Medulla oblongata (tissue), 1 donor: ENCODE results near the gene PRKCB.
A peak's percentile ranks its signal among the peaks of the same experiment; 100 is the strongest.

Experiments used
- DNase-seq: peaks from one replicate; pipeline ENCODE4 v3.0.0-alpha.2; 2015; ENCODE audit errors: extremely low spot score

PRKCB gene

DNA sequence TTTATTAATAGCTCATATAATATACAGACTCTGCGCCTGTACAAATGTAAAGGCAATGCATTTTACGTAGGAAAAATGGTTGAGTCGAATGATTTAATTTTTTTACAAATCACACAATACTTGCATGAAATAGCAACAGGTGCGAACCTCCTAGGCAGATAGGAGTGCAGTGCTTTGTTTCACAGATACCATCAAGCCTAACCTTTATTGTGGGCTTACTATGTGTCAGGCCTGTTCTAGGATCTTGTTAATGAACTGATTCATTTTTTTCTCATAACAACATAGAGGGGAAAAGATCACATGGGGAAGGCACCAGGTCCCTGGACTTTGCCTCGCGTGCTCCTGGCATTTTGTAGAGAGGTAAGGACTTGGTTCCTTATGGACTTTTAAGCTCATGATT is 107.8 kb downstream of the PRKCB start:
- DNase-seq, result no peak

GRCh38 chr16:23944381-23944780 is 108.6 kb downstream of the PRKCB start:
- no peak for DNase-seq

GRCh38 chr16:23945243-23945642 is 109.5 kb downstream of the PRKCB start:
- DNase-seq, result no peak

- no peak for DNase-seq
Measured at GRCh38 chr16:23947838-23948237, 112.1 kb downstream of the PRKCB start.

DNA sequence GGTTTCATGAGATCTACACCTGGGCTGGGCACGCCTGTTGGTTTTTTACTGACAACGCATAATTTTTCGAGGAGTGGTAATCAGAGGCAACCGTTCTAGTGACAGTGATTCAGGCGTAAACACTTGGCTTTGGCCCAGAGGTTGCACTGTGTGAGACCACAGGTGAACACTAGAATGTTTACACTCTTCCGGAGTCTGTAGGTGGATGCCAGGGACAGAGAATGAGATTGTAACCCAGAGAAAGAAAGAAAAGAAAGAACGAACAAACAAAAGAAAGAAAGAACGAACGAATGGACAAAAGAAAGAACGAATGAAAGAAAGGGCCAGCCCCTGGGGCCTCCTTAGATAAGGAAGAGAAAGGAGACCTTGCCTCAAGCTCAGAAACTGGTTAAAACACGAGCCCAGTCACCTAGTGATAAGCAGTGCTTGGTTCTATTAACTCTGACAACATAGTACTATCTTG is 113.2 kb downstream of the PRKCB start:
- DNase-seq, result no peak

DNA sequence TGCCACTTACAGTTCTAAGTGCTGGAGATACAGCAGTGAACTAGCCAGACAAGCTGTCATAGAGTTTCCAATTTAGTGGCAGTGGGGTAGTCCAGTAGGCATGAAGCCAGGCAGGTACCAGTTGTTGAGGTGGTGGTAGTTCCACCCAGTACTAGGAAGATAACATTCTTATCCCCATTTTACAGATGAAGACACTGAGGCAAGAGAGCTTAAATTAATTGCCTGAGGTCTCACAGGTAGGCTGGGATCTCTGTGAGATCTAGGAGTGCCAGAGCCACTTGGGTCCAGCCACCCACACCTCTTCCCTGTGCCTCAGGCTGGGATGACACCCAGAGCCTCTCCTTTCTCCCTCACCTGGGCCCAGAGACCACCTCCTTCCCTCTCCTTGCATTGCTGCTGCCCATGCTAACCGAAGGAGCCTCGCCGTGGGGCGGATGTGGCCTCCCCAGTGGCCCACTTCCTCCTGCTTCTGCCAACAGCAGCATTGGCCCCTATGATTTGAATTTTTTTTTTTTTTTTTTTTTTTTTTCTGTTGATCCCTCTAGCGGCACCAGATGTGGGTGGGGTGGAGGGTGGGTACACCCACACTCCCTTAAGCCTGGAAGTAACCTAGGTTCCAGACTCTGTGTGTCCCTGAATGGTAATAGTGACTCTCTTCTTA is 114.0 kb downstream of the PRKCB start:
- no peak for DNase-seq

GRCh38 chr16:23950291-23950894 is 114.6 kb downstream of the PRKCB start:
- no peak for DNase-seq

- no peak for DNase-seq
Measured at GRCh38 chr16:23950898-23951297, 115.1 kb downstream of the PRKCB start.

GRCh38 chr16:23952128-23952970 is 116.6 kb downstream of the PRKCB start:
- peak; percentile 79 for DNase-seq

GRCh38 chr16:23952971-23953300 is 117.2 kb downstream of the PRKCB start:
- DNase-seq, result no peak

GRCh38 chr16:23953476-23953875 is 117.7 kb downstream of the PRKCB start:
- DNase-seq, result no peak

DNA sequence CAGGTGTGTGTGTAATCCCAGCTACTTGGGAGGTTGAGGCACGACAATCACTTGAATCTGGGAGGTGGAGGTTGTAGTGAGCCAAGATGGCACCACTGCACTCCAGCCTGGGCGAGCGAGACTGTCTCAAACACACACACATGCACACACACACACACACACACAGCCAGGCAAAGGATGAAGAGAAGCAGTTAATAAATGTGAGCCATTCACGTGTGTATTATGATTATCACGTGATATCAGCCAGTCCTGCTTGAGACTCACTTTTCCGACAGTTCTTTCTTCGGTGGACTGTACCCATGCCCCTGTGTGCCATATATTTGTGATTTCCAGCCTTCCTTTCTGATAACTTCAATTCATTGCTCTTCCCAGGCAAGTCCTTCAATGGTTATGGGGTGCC is 119.3 kb downstream of the PRKCB start:
- no peak for DNase-seq

GRCh38 chr16:23957287-23957686 is 121.5 kb downstream of the PRKCB start:
- no peak for DNase-seq

DNA sequence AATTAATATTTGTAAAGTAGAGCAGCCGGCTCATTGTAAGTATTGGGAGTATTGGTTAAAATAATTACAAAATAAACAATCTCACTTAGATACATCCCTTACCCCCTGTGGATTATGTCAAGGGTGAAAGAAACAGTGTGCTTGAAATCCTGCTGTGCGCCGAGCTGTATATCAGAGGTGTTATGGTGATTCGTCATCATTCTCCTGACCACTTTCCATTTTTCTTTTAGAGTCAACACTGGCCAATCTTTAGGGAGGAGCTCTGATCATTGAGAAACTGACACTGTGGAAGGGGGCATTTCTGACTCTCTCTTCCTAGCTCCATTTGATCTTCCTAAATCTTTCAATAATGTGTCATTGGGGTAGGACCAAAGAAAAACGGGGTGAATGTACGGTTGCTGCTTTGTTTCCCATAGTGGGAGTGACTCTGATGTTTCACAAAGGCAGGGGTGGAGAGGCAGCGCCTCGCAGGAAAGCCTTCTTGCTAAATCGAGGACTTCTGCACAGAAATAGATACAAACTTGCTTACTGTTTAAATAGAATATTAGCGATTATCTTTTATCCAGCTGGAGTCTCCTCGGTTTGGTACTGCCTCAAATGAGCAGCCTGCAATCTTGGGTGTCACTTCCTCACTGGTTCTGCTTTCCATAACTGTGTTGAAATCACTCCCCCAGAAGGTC is 123.4 kb downstream of the PRKCB start:
- peak; percentile 28 for DNase-seq

- no peak for DNase-seq
Measured at GRCh38 chr16:23959752-23960072, 123.9 kb downstream of the PRKCB start.

DNA sequence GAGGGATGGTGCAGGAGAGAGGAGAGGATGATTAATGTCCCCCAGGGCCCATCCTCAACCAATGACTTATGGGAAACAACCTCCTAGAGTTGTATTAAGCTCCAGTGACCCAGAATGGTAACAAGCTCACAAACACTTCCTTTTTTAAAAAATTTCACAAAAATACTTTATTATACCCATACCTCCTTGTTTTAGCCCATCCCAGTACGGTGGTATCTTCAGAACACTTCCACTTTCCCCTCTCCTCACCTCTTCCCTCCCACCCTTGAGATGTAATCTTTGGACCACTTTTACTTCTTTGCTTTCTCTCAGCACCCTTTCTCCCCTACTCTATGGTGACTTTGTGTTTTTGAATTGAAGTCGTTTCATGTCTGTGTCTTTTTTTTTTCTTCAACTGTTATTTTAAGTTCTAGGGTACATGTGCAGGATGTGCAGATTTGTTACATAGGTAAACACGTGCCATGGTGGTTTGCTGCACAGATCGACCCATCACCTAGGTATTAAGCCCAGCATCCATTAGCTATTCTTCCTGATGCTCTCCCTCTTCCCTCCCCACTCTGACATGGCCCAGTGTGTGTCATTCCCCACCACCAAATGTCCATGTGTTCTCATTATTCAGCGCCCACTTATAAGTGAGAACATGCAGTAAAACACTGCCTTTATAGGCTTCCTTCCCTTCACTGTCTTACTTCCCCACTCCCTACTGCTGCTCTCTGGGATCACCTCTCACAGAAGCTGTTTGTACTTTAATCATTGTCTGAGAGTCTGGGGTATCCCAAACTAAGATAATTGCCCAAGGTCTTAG is 124.5 kb downstream of the PRKCB start:
- DNase-seq, result no peak

DNA sequence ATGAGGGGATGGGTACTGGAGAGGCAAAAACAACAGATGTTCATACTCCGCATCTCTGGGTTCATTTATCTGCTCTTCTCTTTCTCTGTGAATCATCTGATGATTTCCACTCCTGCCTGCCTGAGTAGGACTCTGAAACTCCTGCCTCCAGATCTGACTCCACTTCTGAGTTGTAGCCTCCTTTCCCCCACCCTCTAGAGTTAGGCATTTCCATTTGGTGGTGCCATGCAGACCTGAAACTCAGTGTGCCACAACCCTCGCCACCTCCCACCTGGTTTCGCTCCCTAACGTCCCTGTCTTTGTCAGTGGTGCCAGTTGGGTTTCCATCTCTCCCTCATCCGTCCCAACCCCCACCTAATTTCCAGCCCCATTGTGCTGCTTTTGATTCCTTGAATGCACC is 126.2 kb downstream of the PRKCB start:
- no peak for DNase-seq

- no peak for DNase-seq
Measured at GRCh38 chr16:23964136-23964535, 128.4 kb downstream of the PRKCB start.

- DNase-seq, result no peak
Measured at GRCh38 chr16:23965137-23965733, 129.5 kb downstream of the PRKCB start.

DNA sequence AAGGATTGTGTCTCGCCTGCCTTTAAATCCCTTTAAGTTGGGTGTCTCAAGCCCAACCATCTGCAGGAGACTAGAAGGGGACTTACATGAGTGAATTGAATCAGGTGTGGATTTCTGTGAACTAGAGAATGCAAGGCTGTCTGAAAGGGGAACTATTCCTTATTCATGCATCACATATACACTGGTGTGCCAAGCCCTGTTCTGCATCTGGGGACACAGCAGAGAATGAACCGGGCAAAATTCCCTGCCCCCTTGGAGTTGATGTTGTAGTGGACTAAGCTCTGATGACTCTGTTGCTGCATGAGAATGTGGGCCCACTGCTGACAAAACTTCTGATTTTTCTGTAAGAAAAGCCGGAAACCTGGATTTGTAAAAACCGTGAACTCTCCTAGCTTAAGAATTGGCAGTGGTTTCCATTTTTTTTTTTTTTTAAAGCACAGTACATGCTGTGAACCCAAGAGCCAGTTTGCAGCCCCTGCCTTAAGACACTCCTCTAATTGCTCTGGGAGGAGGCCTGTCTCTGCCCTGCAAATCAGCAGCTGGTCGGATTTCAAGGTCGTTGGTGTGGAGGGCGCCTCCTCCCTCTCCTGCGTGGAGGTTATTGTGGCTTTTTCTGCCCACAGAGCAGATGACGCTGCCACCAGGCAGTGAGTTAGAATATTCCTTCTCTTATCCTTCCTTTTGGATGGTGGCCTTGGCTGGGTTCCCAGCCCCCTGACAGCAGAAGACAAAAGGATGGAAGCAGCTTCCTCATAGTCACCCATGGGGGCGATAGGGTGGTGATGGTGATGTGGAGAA is 131.0 kb downstream of the PRKCB start:
- no peak for DNase-seq
